ENCODE data around the gene CLDN3. TPM values are rescaled to one million over a fixed set of nuclear protein-coding genes. Genes with fewer than 3 reads are reported as not detected.

The CLDN3 gene
- total RNA-seq, 1 experiment from 2014 or later: 21.0 TPM

- POLR2A ChIA-PET: interaction anchor here (0.6 to 2.4 kb wide), 5 partner anchors 32 to 59 kb away, joined by 3 to 28 read pairs (median 9); partner anchors contain the start of gene ABHD11
- Histone ChIP-seq H3K4me3 (ENCODE audit: low read depth, low read length) (peak overlapping the region; percentile 66), H3K27me3 (replicated peaks; ENCODE audit: control insufficient read depth, insufficient read depth, low read length) (no peaks in the 10 kb centered on the region), H3K4me1 (peaks cover 15% of the 10 kb centered on the region), H3K36me3 (ENCODE audit: control insufficient read depth, insufficient read depth, low read length) (no peaks in the 10 kb centered on the region; the same call in 1 of the 2 replicates), H3K9me3 (no peaks in the 10 kb centered on the region)
- CTCF ChIA-PET: interaction anchor here (0.6 to 0.7 kb wide), 3 partner anchors 68 to 795 kb away, joined by 3 read pairs; no protein-coding TSS in a partner anchor
- H3K4me3 Mint-ChIP-seq (ENCODE audit: unreplicated experiment): peak overlapping the region; percentile 81
- DNase-seq: peak in 1 of 2 experiments; percentile 25
- H3K27me3 Mint-ChIP-seq (ENCODE audit: insufficient read depth, unreplicated experiment): no peaks in the 10 kb centered on the region
- TF ChIP-seq CTCF (IDR thresholded peaks at IDR 0.05; ENCODE audit: insufficient read depth in 1 of 2, low read depth in 1 of 2, low read length in 1 of 2, severe bottlenecking in 1 of 2, unreplicated experiment in 1 of 2): no peak
- BruUV-seq (replicated peaks): no TSS peak
- peaks cover 18% of the 10 kb centered on the region for H3K4me1 Mint-ChIP-seq (ENCODE audit: low read depth, unreplicated experiment)
- peaks cover 18% of the 10 kb centered on the region for H3K36me3 Mint-ChIP-seq (ENCODE audit: insufficient read depth, unreplicated experiment)
- intact Hi-C loops (cut with micrococcal nuclease; ENCODE audit: unreplicated experiment): loop anchor here (1.0 to 2.0 kb wide), 4 partner anchors 21 to 60 kb away; partner anchors contain the start of genes ABHD11 and CLDN4
- peak overlapping the region; percentile 73 for H3K27ac Mint-ChIP-seq (ENCODE audit: unreplicated experiment)
- H3K9me3 Mint-ChIP-seq (ENCODE audit: unreplicated experiment): no peaks in the 10 kb centered on the region
Observed at GRCh38 chr7:73770860-73771670, 995 bp upstream of the CLDN3 start.

GRCh38 chr7:73769481-73770001 lies 529 bp downstream of the CLDN3 start:
- ChIA-PET POLR2A (interaction anchor here (0.5 to 2.4 kb wide), 5 partner anchors 28 to 520 kb away, joined by 3 to 28 read pairs (median 8); partner anchors contain the start of genes ABHD11 and CLIP2), CTCF (interaction anchor here (0.6 to 1.3 kb wide), 3 partner anchors 27 to 404 kb away, joined by 3 to 4 read pairs (median 3); no protein-coding TSS in a partner anchor)
- peak overlapping the region; percentile 66 for H3K4me3 ChIP-seq (ENCODE audit: low read depth, low read length)
- Mint-ChIP-seq H3K27me3 (ENCODE audit: insufficient read depth, unreplicated experiment) (no peaks in the 10 kb centered on the region), H3K36me3 (ENCODE audit: insufficient read depth, unreplicated experiment) (peaks cover 18% of the 10 kb centered on the region), H3K27ac (ENCODE audit: unreplicated experiment) (peak overlapping the region; percentile 73), H3K9me3 (ENCODE audit: unreplicated experiment) (no peaks in the 10 kb centered on the region), H3K4me3 (ENCODE audit: unreplicated experiment) (peak overlapping the region; percentile 81), H3K4me1 (ENCODE audit: low read depth, unreplicated experiment) (peaks cover 17% of the 10 kb centered on the region)
- no peak for TF ChIP-seq CTCF (IDR thresholded peaks at IDR 0.05; ENCODE audit: insufficient read depth in 1 of 2, low read depth in 1 of 2, low read length in 1 of 2, severe bottlenecking in 1 of 2, unreplicated experiment in 1 of 2)
- BruUV-seq (replicated peaks): TSS peak; percentile 93
- DNase-seq: no peak
- H3K9me3 ChIP-seq: no peaks in the 10 kb centered on the region
- no peaks in the 10 kb centered on the region; the same call in 1 of the 2 replicates for H3K36me3 ChIP-seq (ENCODE audit: control insufficient read depth, insufficient read depth, low read length)
- intact Hi-C loops (cut with micrococcal nuclease; ENCODE audit: unreplicated experiment): loop anchor here (1.0 to 2.0 kb wide), 4 partner anchors 23 to 61 kb away; partner anchors contain the start of genes ABHD11 and CLDN4
- H3K27me3 ChIP-seq (replicated peaks; ENCODE audit: control insufficient read depth, insufficient read depth, low read length): no peaks in the 10 kb centered on the region
- peaks cover 15% of the 10 kb centered on the region for H3K4me1 ChIP-seq
